ENCODE measurements around the gene DLGAP5. TPM values are rescaled to one million over a fixed set of nuclear protein-coding genes. Genes with fewer than 3 reads are reported as not detected.

The DLGAP5 gene
- total RNA-seq, 2 experiments from 2014 or later: 92.7 to 97.9 TPM

DNA sequence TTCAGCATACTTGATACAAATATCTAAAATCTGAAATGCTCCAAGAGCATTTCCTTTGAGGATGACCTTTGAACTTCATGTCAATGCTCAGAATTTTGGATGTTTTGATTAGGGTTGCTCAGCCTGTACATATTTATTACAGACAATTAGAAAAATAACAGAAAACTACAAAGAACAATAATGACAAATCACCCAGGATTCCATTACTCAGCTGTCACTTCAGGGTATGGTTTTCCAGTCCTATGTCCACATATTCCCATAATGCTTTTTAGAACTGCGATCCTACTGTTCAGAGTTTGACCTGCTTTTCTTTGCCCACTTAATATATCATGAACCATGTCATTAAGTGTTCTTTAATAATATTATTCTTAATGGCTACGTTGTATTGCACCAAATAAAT, 11.4 kb downstream of the DLGAP5 start:
- POLR2A ChIA-PET: no interaction called here
- CTCF ChIA-PET: no interaction called here

GRCh38 chr14:55170526-55170925, 20.9 kb downstream of the DLGAP5 start:
- CTCF ChIA-PET: interaction anchor here (0.6 to 1.7 kb wide), 2 partner anchors 10 to 189 kb away, joined by 3 to 7 read pairs; no protein-coding TSS in a partner anchor
- no peaks in the 10 kb centered on the region for H3K4me1 Mint-ChIP-seq (ENCODE audit: low read depth)
- no peaks in the 10 kb centered on the region for H3K9me3 Mint-ChIP-seq

More for the DNA sequence above, 11.4 kb downstream of the DLGAP5 start:
- DNase-seq: no peak
- H3K4me1 Mint-ChIP-seq (ENCODE audit: low read depth): peaks cover 9% of the 10 kb centered on the region
- H3K4me3 Mint-ChIP-seq: no peak overlapping the region
- H3K27me3 Mint-ChIP-seq: no peaks in the 10 kb centered on the region
- H3K9me3 Mint-ChIP-seq: no peaks in the 10 kb centered on the region
- no peak overlapping the region for H3K27ac Mint-ChIP-seq
- peaks cover 22% of the 10 kb centered on the region for H3K36me3 Mint-ChIP-seq
- intact Hi-C loops (cut with micrococcal nuclease): no loop called here

DNA sequence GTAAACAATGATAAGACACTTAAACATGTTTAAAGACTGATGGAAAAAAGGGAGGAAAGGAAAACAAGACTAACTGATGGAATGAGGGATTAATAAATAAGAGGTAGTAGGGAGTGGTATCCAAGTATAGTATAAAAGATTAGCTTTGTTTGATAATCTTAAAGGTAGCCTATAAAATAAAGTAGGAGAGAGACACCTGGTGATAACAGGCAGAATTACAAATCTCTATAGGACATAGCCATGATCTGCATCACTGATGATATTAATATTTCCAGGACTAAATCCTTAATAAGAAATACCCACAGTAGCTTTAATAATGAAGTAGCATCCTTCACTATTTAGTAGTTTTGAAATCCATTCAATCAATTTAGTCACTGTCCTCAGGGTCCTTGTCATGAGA, 30.4 kb downstream of the DLGAP5 start:
- Mint-ChIP-seq H3K4me3 (no peak overlapping the region), H3K27me3 (no peaks in the 10 kb centered on the region), H3K4me1 (ENCODE audit: low read depth) (peaks cover 11% of the 10 kb centered on the region), H3K9me3 (no peaks in the 10 kb centered on the region), H3K27ac (no peak overlapping the region), H3K36me3 (peaks cover 20% of the 10 kb centered on the region)
- DNase-seq: no peak
- ChIA-PET CTCF (interaction anchor here (0.5 to 4.9 kb wide), 21 partner anchors 8 to 274 kb away, joined by 3 to 81 read pairs (median 3); partner anchors contain the start of genes LGALS3, MAPK1IP1L, SOCS4 and WDHD1), POLR2A (interaction anchor here (2.7 kb wide), 1 partner anchor 110 kb away, joined by 7 read pairs; the partner anchor contains the start of gene MAPK1IP1L)
- intact Hi-C loops (cut with micrococcal nuclease): loop anchor here (1.0 kb wide), 1 partner anchor 72 kb away; no protein-coding TSS in a partner anchor

More at GRCh38 chr14:55170526-55170925, 20.9 kb downstream of the DLGAP5 start:
- H3K27me3 Mint-ChIP-seq: no peaks in the 10 kb centered on the region
- intact Hi-C loops (cut with micrococcal nuclease): no loop called here
- peaks cover 20% of the 10 kb centered on the region for H3K36me3 Mint-ChIP-seq
- POLR2A ChIA-PET: no interaction called here
- no peak overlapping the region for H3K27ac Mint-ChIP-seq
- no peak overlapping the region for H3K4me3 Mint-ChIP-seq
- DNase-seq: no peak

- no peak for DNase-seq
- Mint-ChIP-seq H3K36me3 (peaks cover 27% of the 10 kb centered on the region), H3K27me3 (no peaks in the 10 kb centered on the region), H3K4me3 (no peak overlapping the region), H3K27ac (no peak overlapping the region), H3K4me1 (ENCODE audit: low read depth) (peaks cover 8% of the 10 kb centered on the region), H3K9me3 (no peaks in the 10 kb centered on the region)
- intact Hi-C loops (cut with micrococcal nuclease): no loop called here
- POLR2A ChIA-PET: no interaction called here
- CTCF ChIA-PET: interaction anchor here (1.4 to 4.9 kb wide), 2 partner anchors 70 to 107 kb away, joined by 4 to 81 read pairs; partner anchors contain the start of gene MAPK1IP1L
Measured at GRCh38 chr14:55158412-55158811, 33.0 kb downstream of the DLGAP5 start.

DNA sequence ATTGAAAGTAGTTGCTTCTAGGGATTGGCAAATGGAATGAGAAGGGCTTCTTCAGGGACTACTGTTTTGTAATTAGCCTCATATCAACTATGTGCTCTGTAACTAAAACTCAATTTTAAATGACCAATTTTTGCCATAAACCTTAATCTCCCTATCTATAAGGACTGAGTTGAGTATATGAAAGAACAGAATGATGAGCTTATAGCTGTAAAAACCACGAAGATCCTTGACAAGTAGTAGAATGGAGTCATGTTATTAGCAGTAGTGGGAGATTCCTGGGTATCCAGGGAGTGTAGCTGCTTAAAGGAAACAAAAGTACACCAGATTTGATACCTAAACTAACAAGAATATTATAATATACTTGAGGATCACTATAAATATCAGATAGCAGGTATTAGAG, 34.3 kb downstream of the DLGAP5 start:
- ChIA-PET CTCF (interaction anchor here (1.0 to 4.9 kb wide), 3 partner anchors 10 to 106 kb away, joined by 4 to 81 read pairs (median 6); partner anchors contain the start of gene MAPK1IP1L), POLR2A (interaction anchor here (0.6 to 1.1 kb wide), 2 partner anchors 12 to 59 kb away, joined by 4 read pairs; no protein-coding TSS in a partner anchor)
- peaks cover 29% of the 10 kb centered on the region for H3K36me3 Mint-ChIP-seq
- H3K4me1 Mint-ChIP-seq (ENCODE audit: low read depth): peaks cover 8% of the 10 kb centered on the region
- DNase-seq: no peak
- no peak overlapping the region for H3K4me3 Mint-ChIP-seq
- no peaks in the 10 kb centered on the region for H3K9me3 Mint-ChIP-seq
- no peaks in the 10 kb centered on the region for H3K27me3 Mint-ChIP-seq
- intact Hi-C loops (cut with micrococcal nuclease): no loop called here
- H3K27ac Mint-ChIP-seq: no peak overlapping the region

DNA sequence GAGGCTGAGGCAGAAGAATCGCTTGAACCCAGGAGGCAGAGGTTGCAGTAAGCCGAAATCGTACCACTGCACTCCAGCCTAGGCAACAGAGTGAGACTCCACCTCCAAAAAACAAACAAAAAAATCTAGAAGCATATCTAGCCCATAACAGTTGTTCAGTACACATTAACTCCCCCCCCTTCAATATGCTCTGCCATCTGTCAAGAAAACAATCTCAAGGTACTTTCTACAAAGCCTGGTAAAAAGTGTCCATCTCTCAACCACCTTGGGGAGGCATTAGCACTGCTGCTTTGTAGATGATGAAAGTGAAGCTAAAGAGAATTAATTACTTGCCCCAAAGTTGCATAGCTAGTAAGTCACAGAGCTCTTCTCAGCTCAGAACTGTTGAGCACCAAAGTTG, 37.4 kb downstream of the DLGAP5 start:
- H3K27me3 Mint-ChIP-seq: no peaks in the 10 kb centered on the region
- peaks cover 8% of the 10 kb centered on the region for H3K4me1 Mint-ChIP-seq (ENCODE audit: low read depth)
- H3K36me3 Mint-ChIP-seq: peaks cover 30% of the 10 kb centered on the region
- ChIA-PET POLR2A (no interaction called here), CTCF (no interaction called here)
- H3K9me3 Mint-ChIP-seq: no peaks in the 10 kb centered on the region
- intact Hi-C loops (cut with micrococcal nuclease): no loop called here
- H3K4me3 Mint-ChIP-seq: no peak overlapping the region
- no peak overlapping the region for H3K27ac Mint-ChIP-seq
- DNase-seq: no peak

DNA sequence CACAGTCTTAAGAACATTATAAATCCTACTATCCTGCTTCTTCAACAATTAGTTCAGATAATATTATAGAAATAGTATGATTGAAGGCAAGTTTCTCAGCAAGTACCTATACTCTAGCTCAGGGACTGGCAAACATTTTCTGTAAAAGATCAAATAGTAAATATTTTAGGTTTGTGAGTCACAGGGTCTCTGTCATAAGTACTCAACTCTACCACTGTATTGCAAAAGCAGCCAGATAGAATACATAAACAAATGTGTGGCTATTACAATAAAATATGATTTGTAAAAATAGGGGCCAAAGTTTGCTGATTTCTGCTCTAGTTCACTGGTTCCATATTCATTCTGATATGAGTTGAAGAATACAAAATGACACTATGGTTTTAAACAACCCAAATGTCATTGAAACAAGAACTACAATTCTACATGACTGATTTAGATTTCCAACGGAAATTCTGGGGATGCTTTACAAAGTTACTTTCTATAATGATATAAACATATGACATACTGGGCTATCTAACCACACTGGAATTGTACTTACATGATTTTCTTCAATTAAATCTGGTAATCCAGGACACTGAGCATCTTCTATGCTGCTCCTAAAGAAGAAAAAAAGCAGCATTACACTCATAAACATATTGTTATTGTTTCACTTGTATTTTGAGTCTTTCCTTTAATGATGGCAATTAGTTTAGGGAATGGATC, 39.2 kb downstream of the DLGAP5 start:
- H3K4me1 Mint-ChIP-seq (ENCODE audit: low read depth): peaks cover 5% of the 10 kb centered on the region
- no peak for DNase-seq
- H3K9me3 Mint-ChIP-seq: no peaks in the 10 kb centered on the region
- ChIA-PET POLR2A (interaction anchor here (0.5 kb wide), 1 partner anchor 430 kb away, joined by 3 read pairs; no protein-coding TSS in a partner anchor), CTCF (interaction anchor here (0.8 to 1.1 kb wide), 2 partner anchors 9 to 62 kb away, joined by 3 read pairs; no protein-coding TSS in a partner anchor)
- no peaks in the 10 kb centered on the region for H3K27me3 Mint-ChIP-seq
- intact Hi-C loops (cut with micrococcal nuclease): no loop called here
- no peak overlapping the region for H3K27ac Mint-ChIP-seq
- no peak overlapping the region for H3K4me3 Mint-ChIP-seq
- peaks cover 27% of the 10 kb centered on the region for H3K36me3 Mint-ChIP-seq

- Mint-ChIP-seq H3K9me3 (no peaks in the 10 kb centered on the region), H3K27me3 (no peaks in the 10 kb centered on the region), H3K36me3 (peaks cover 27% of the 10 kb centered on the region), H3K4me3 (no peak overlapping the region), H3K4me1 (ENCODE audit: low read depth) (peaks cover under 1% of the 10 kb centered on the region), H3K27ac (no peak overlapping the region)
- CTCF ChIA-PET: no interaction called here
- POLR2A ChIA-PET: no interaction called here
- no peak for DNase-seq
- intact Hi-C loops (cut with micrococcal nuclease): no loop called here
Measured at GRCh38 chr14:55151601-55152000, 39.8 kb downstream of the DLGAP5 start.

GRCh38 chr14:55146425-55146824, 45.0 kb downstream of the DLGAP5 start:
- no peaks in the 10 kb centered on the region for H3K9me3 Mint-ChIP-seq
- H3K4me3 Mint-ChIP-seq: no peak overlapping the region
- DNase-seq: no peak
- ChIA-PET POLR2A (no interaction called here), CTCF (interaction anchor here (1.3 to 1.8 kb wide), 4 partner anchors 10 to 95 kb away, joined by 4 to 6 read pairs (median 4); partner anchors contain the start of gene MAPK1IP1L)
- H3K27ac Mint-ChIP-seq: no peak overlapping the region
- H3K4me1 Mint-ChIP-seq (ENCODE audit: low read depth): peaks cover 2% of the 10 kb centered on the region
- H3K36me3 Mint-ChIP-seq: peaks cover 13% of the 10 kb centered on the region
- intact Hi-C loops (cut with micrococcal nuclease): no loop called here
- H3K27me3 Mint-ChIP-seq: no peaks in the 10 kb centered on the region

GRCh38 chr14:55142466-55142865, 48.9 kb downstream of the DLGAP5 start:
- H3K36me3 Mint-ChIP-seq: peaks cover 10% of the 10 kb centered on the region
- no peaks in the 10 kb centered on the region for H3K27me3 Mint-ChIP-seq
- no peak for DNase-seq
- H3K9me3 Mint-ChIP-seq: no peaks in the 10 kb centered on the region
- CTCF ChIA-PET: interaction anchor here (1.6 kb wide), 1 partner anchor 17 kb away, joined by 4 read pairs; no protein-coding TSS in a partner anchor
- H3K27ac Mint-ChIP-seq: no peak overlapping the region
- H3K4me3 Mint-ChIP-seq: no peak overlapping the region
- peaks cover 2% of the 10 kb centered on the region for H3K4me1 Mint-ChIP-seq (ENCODE audit: low read depth)
- POLR2A ChIA-PET: no interaction called here
- intact Hi-C loops (cut with micrococcal nuclease): no loop called here

DNA sequence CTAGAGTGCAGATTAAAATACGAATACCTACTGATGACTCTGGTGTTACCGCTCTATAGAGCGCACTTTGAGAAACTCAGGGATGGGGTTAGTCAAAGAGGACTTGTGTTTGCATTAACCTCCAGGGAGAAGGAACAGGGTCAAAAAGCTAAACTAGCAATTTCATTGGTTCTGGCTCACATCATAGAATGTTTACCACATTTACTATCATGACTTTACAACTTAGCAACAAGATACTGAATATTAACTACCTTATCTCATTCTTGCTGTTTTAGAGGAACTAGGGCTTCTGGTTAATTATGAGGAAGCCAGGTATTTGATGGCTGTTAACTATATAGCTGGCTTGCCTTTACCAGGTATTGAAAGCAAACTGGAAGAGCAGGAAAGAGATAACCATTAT, 49.6 kb downstream of the DLGAP5 start:
- Mint-ChIP-seq H3K9me3 (no peaks in the 10 kb centered on the region), H3K27ac (no peak overlapping the region), H3K4me1 (ENCODE audit: low read depth) (peaks cover 2% of the 10 kb centered on the region), H3K27me3 (no peaks in the 10 kb centered on the region), H3K36me3 (peaks cover 7% of the 10 kb centered on the region), H3K4me3 (no peak overlapping the region)
- intact Hi-C loops (cut with micrococcal nuclease): no loop called here
- DNase-seq: no peak
- POLR2A ChIA-PET: no interaction called here
- CTCF ChIA-PET: interaction anchor here (1.6 kb wide), 1 partner anchor 18 kb away, joined by 4 read pairs; no protein-coding TSS in a partner anchor

DNA sequence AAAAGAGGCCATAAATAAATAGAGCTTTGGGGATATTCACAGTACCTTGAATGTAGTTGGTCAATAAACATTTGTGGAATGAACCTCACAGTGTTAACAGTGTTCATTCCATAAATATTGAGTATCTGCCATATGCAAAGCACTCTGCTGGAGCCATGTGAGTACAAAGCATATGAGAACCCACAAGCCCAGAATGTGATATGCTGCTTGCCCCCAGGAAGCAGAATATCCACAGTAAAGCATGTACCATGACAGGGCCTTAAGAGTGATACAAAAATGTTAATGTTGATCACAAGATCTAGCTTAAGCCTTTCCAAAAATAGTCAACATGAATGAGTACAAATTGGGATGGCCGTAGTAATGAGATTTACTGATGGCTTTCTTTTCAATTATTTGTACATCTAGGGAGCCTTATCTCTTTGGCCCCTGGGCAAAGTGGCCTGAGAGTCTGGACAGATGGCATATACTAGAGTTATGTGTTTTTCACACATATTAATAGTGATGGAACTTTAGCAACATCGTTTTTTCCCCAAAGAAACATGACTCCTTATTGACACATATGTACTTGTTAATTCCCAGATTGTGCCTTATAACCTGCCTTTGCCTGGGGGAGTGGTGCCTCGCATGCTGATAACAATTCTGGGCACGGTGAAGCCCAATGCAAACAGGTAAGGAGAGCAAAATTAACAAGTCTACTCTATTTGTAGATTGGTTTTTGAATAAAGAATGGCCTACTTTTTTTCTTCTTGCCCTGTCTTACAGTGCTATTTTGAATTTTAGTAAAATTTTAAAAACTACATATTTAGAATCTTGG, 51.5 kb downstream of the DLGAP5 start:
- H3K36me3 Mint-ChIP-seq: peaks cover 5% of the 10 kb centered on the region
- no peak overlapping the region for H3K27ac Mint-ChIP-seq

More for the DNA sequence above, 51.5 kb downstream of the DLGAP5 start:
- Mint-ChIP-seq H3K27me3 (no peaks in the 10 kb centered on the region), H3K4me1 (ENCODE audit: low read depth) (peaks cover 2% of the 10 kb centered on the region), H3K4me3 (no peak overlapping the region), H3K9me3 (no peaks in the 10 kb centered on the region)
- ChIA-PET CTCF (no interaction called here), POLR2A (no interaction called here)
- no peak for DNase-seq
- intact Hi-C loops (cut with micrococcal nuclease): no loop called here
